ENCODE results near the gene ASCC1. TPM values are rescaled to one million over a fixed set of nuclear protein-coding genes. Genes with fewer than 3 reads are reported as not detected.

Gene ASCC1
- total and polyA plus RNA-seq, 7 donors = 15.3 to 53.7 (median 21.5) TPM

DNA sequence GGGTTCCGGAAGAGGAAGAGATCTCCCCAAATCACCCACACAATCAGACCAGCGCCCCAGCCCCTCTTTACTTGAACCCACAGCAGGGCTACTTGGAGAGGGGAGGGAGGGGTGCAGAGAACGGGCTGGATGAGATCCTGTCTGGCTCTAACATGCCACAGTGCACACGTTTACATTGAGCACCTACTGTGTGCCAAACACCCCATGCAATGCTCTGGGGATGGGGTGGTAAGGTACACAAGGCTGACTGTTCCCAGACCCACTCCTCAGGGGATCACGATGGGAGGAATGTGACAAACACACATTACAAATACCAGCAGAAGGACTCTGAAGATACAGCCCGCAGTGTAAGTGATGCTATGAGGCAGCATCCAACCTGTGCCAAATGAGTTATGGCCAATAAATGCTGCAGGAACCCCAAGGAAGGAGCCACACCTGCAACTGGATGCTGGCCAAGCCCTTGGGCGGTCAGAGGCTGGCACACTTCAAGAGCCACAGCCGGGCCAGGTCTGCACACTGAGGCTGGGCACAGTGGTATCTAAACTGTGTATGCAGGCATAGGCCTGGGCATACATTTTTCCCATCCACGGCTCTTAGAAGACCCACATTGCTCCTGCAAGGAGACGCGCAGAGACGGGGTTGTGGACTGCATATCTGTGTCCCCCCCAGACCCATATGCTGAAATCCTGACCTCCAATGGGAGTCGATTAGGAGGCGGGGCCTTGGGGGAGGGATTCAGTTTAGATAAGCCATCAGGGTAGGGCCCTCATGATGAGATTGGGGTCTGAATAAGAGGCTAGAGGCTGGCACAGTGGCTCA is 134.1 kb downstream of the ASCC1 start:
- H3K9me3 ChIP-seq = no peaks in the 10 kb centered on the region
- 48 to 81% methylated on average over 14 of the region's 14 CpGs for WGBS, 2 donors
- no peak for TF ChIP-seq POLR2AphosphoS5 (IDR thresholded peaks at IDR 0.05)
- TF ChIP-seq, protein P1, sequence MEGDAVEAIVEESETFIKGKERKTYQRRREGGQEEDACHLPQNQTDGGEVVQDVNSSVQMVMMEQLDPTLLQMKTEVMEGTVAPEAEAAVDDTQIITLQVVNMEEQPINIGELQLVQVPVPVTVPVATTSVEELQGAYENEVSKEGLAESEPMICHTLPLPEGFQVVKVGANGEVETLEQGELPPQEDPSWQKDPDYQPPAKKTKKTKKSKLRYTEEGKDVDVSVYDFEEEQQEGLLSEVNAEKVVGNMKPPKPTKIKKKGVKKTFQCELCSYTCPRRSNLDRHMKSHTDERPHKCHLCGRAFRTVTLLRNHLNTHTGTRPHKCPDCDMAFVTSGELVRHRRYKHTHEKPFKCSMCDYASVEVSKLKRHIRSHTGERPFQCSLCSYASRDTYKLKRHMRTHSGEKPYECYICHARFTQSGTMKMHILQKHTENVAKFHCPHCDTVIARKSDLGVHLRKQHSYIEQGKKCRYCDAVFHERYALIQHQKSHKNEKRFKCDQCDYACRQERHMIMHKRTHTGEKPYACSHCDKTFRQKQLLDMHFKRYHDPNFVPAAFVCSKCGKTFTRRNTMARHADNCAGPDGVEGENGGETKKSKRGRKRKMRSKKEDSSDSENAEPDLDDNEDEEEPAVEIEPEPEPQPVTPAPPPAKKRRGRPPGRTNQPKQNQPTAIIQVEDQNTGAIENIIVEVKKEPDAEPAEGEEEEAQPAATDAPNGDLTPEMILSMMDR (IDR thresholded peaks at IDR 0.05) = no peak
- TF ChIP-seq POLR2A (IDR thresholded peaks at IDR 0.05) = no peak
- intact Hi-C loops (cut with DNase I) = no loop called here
- peak; percentile 44 for DNase-seq
- peaks cover under 1 to 8% (median 5%) of the 10 kb centered on the region in 3 donors for H3K27me3 ChIP-seq
- no peaks in the 10 kb centered on the region for H3K36me3 ChIP-seq
- H3K4me1 ChIP-seq = peaks cover 0 to 2% (median under 1%) of the 10 kb centered on the region in 4 donors
- no peak overlapping the region for H3K27ac ChIP-seq
- no peak overlapping the region for H3K4me3 ChIP-seq

DNA sequence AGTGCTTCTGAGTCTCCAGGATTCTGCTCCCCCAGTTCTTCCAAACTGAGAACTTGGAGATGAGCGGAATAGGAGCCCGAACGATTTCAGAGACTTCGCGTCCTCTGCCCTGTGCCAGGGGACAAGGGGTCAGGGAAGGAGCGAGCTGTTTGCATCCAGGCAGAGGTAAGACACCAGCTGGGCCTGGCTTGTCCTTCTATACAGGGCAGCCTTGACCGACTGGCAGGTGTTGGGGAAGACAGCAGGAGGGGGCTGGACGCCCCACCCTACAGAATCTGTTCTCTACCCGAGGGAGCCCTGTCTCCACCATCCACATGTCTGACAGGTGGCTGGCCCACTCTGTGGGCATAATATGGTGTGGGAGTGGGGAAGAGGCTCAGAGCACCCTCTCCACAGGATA is 134.9 kb downstream of the ASCC1 start:
- H3K4me3 ChIP-seq = no peak overlapping the region
- TF ChIP-seq POLR2A (IDR thresholded peaks at IDR 0.05) = no peak
- no peak for TF ChIP-seq EP300 (IDR thresholded peaks at IDR 0.05)
- no peak for TF ChIP-seq POLR2AphosphoS5 (IDR thresholded peaks at IDR 0.05)
- TF ChIP-seq, protein P1 (IDR thresholded peaks at IDR 0.05) = no peak
- DNase-seq = peak; percentile 55
- no peaks in the 10 kb centered on the region for H3K9me3 ChIP-seq
- H3K27ac ChIP-seq = no peak overlapping the region
- H3K4me1 ChIP-seq = no peaks in the 10 kb centered on the region
- H3K36me3 ChIP-seq = no peaks in the 10 kb centered on the region
- 84 to 89% methylated on average over 9 of the region's 9 CpGs for WGBS, 2 donors
- intact Hi-C loops (cut with DNase I) = no loop called here
- H3K27me3 ChIP-seq = peaks cover 0 to under 1% (median 0%) of the 10 kb centered on the region in 3 donors

DNA sequence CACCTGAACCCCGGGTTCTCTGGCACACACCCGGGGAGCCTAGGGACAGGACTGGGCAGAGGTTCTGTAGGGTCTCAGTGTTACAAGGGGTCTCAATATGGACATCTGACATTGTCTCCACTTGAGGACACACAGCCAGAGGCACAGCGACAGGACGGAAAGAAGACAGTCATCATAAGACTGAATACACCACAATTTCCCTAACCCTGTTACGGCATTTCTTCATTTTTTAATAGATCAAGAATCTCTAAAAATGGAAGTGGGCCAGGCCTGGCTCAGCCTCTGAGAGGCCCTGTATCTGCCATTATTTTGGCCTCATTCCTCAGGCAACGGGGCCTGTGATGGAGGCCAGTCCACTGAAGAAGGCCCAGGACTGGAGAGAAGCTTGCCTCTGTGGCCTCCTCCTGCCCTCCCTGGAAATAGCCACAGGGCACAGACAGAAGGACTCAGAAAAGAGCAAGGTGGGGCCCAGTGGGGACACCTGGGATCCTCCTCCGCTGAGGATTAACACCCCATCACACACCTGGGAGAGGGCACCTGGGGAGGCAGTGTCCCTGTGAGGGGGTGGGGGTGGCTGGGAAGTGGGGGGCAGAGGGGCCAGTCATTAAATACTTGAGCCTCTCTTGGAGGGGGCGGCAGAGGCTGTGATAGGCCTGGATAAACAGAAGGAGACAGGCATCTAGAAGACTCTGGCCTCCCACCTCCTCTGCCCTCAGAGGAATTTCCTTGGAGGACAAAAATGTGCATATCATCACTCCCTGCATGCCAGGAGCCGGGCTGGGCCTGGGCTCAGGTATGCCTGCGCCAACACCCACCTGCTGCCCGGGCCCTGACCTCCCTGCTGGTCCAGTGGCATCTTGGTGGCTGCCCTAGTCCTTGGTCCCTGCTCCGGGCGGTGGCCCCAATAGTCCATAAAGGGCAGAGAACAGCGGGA is 135.8 kb downstream of the ASCC1 start:
- Histone ChIP-seq H3K4me1 (no peaks in the 10 kb centered on the region), H3K27ac (no peak overlapping the region), H3K36me3 (no peaks in the 10 kb centered on the region), H3K9me3 (no peaks in the 10 kb centered on the region), H3K27me3 (peaks cover 0 to 3% (median 0%) of the 10 kb centered on the region in 3 donors), H3K4me3 (no peak overlapping the region)
- intact Hi-C loops (cut with DNase I) = no loop called here
- TF ChIP-seq POLR2AphosphoS5 (IDR thresholded peaks at IDR 0.05) (no peak), POLR2A (IDR thresholded peaks at IDR 0.05) (no peak), EP300 (IDR thresholded peaks at IDR 0.05) (no peak)
- TF ChIP-seq, protein P1 (IDR thresholded peaks at IDR 0.05) = no peak
- peak; percentile 44 for DNase-seq
- 83% methylated on average over 14 of the region's 14 CpGs for WGBS, 2 donors

DNA sequence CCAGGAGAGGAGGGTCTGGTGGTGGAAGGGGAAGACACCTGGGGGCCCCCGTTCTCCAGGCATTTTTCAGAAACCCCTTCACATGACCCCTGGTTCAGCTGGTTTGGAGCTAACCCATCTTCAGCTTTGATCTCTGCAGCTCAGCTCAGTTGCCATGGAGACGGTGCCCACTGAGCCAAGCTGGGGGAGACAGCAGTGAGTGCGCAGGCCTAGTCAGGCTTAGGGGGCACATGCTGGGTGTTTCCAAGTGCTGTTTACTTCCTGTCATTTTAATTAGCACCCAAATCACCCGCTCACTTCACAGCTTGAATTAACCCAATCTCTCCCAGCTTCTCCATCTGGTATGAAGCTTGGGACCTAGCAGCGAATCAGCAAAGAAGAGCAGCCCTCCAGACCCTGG is 136.7 kb downstream of the ASCC1 start:
- no peaks in the 10 kb centered on the region for H3K9me3 ChIP-seq
- H3K27me3 ChIP-seq = peaks cover 0 to 4% (median 0%) of the 10 kb centered on the region in 3 donors
- intact Hi-C loops (cut with DNase I) = no loop called here
- H3K4me3 ChIP-seq = no peak overlapping the region
- peak; percentile 28 for DNase-seq
- TF ChIP-seq POLR2AphosphoS5 (IDR thresholded peaks at IDR 0.05) = no peak
- TF ChIP-seq EP300 (IDR thresholded peaks at IDR 0.05) = no peak
- TF ChIP-seq, protein P1 (IDR thresholded peaks at IDR 0.05) = no peak
- no peak for TF ChIP-seq POLR2A (IDR thresholded peaks at IDR 0.05)
- H3K27ac ChIP-seq = no peak overlapping the region
- 61 to 73% methylated on average over 5 of the region's 5 CpGs for WGBS, 2 donors
- no peaks in the 10 kb centered on the region for H3K36me3 ChIP-seq
- H3K4me1 ChIP-seq = no peaks in the 10 kb centered on the region

All from sigmoid colon (tissue), 7 donors.